A549 (cell line): ENCODE data around the gene DIAPH2. TPM values are rescaled to one million over a fixed set of nuclear protein-coding genes. Genes with fewer than 3 reads are reported as not detected.
A peak's percentile ranks its signal among the peaks of the same experiment; 100 is the strongest.

ENCODE experiments used
- ATAC-seq, 2 experiments: fragments of 200-7000 bp in 1 of 2; fragments of >200 bp in 1 of 2; cut with Nextera tagmentation in 1 of 2; cut with Tn5 transposase in 1 of 2; 3 replicates each; pipeline versions ENCODE4 v1.8.0 to v1.9.1; 2018 to 2020; ENCODE audit warnings: mild to moderate bottlenecking in 1 of 2, moderate library complexity in 1 of 2
- CTCF ChIA-PET: fragments of 300-600 bp; sonication (Branson Sonifier 250); formaldehyde crosslinking; extraction: SDS; loops from one replicate; lab custom pipeline; 2021; ENCODE audit warnings: antibody characterized with exemption, inconsistent platforms; lab: Yijun Ruan, JAX
- POLR2A ChIA-PET: fragments of 350-600 bp; formaldehyde crosslinking; extraction: SDS; loops from one replicate; lab custom pipeline; 2021; ENCODE audit warnings: antibody characterized with exemption, inconsistent platforms; lab: Yijun Ruan, JAX
- DNase-seq, 2 experiments: peaks; one replicate each; pipeline versions ENCODE4 v3.0.0 to v3.0.0-alpha.2; 2011 to 2016; ENCODE audit warnings: low read depth in 1 of 2, low spot score in 1 of 2
- FAIRE-seq: peaks from 2 replicates; lab custom pipeline; 2011; peaks lifted over from hg19 to GRCh38; lab: Jason Lieb, UNC
- H3K27ac ChIP-seq, 2 experiments: fragments of >200 bp; sonication (Bioruptor Twin); formaldehyde crosslinking; 3 replicates each; pipeline ENCODE4 v1.5.1; 2016 to 2017
- H3K4me1 ChIP-seq: fragments of >200 bp; sonication (Bioruptor Twin); formaldehyde crosslinking; 3 replicates; pipeline ENCODE4 v1.6.1; 2016
- H3K4me2 ChIP-seq: fragments of >200 bp; sonication (Bioruptor Twin); formaldehyde crosslinking; 3 replicates; pipeline ENCODE4 v1.6.1; 2016
- H3K4me3 ChIP-seq: fragments of >200 bp; sonication (Bioruptor Twin); formaldehyde crosslinking; 3 replicates; pipeline ENCODE4 v1.5.1; 2016
- H3K9me3 ChIP-seq: fragments of >200 bp; sonication (Bioruptor Twin); formaldehyde crosslinking; 3 replicates; pipeline ENCODE4 v1.6.1; 2016
- CBX2 ChIP-seq: fragments of 200-600 bp; sonication (generic); IDR thresholded peaks from 2 replicates; pipeline ENCODE4 v1.6.1; 2016; ENCODE audit warnings: low read depth, mild to moderate bottlenecking, borderline replicate concordance
- EP300 ChIP-seq, 2 experiments: fragments of >200 bp; sonication (Bioruptor Twin); formaldehyde crosslinking; IDR thresholded peaks; 2 replicates in 1 of 2; 3 replicates in 1 of 2; pipeline ENCODE4 v1.6.1; 2016 to 2017
- FOXS1 ChIP-seq: fragments of 250-450 bp; sonication (Bioruptor Pico); IDR thresholded peaks from 2 replicates; pipeline ENCODE4 v1.5.0; 2020; ENCODE audit warnings: mild to moderate bottlenecking, moderate library complexity
- GATA3 ChIP-seq: IDR thresholded peaks from 2 replicates; pipeline ENCODE4 v1.6.1; 2012; ENCODE audit warnings: borderline replicate concordance
- HEYL ChIP-seq: fragments of 250-450 bp; sonication (Bioruptor Pico); IDR thresholded peaks from 2 replicates; pipeline ENCODE4 v1.8.0; 2021; ENCODE audit warnings: mild to moderate bottlenecking, moderate library complexity
- HOXB13 ChIP-seq: fragments of 250-450 bp; sonication (Bioruptor Pico); IDR thresholded peaks from 2 replicates; pipeline ENCODE4 v1.5.0; 2020; ENCODE audit warnings: low read depth, mild to moderate bottlenecking, moderate library complexity
- HOXB5 ChIP-seq: fragments of 250-450 bp; sonication (Bioruptor Pico); IDR thresholded peaks from 2 replicates; pipeline ENCODE4 v1.5.0; 2020; ENCODE audit warnings: mild to moderate bottlenecking, moderate library complexity
- JUN ChIP-seq, 2 experiments: fragments of >200 bp; sonication (Bioruptor Twin); formaldehyde crosslinking; IDR thresholded peaks; 2 replicates in 1 of 2; 3 replicates in 1 of 2; pipeline ENCODE4 v1.6.1; 2016 to 2017
- JUNB ChIP-seq: fragments of >200 bp; sonication (Bioruptor Twin); formaldehyde crosslinking; IDR thresholded peaks from 2 replicates; pipeline ENCODE4 v1.6.1; 2016
- KDM5A ChIP-seq: fragments of 200-600 bp; sonication (generic); IDR thresholded peaks from 2 replicates; pipeline ENCODE4 v1.6.1; 2016; ENCODE audit warnings: antibody characterized with exemption, mild to moderate bottlenecking
- MAFK ChIP-seq: fragments of 450-650 bp; IDR thresholded peaks from 2 replicates; pipeline ENCODE4 v1.6.1; 2014; ENCODE audit not compliant: partially characterized antibody
- MYC ChIP-seq: IDR thresholded peaks from 2 replicates; pipeline ENCODE4 v1.6.1; 2012; ENCODE audit warnings: mild to moderate bottlenecking, inconsistent platforms, low read length, improper control_type of control experiment, borderline replicate concordance
- NPAS2 ChIP-seq: fragments of 250-450 bp; sonication (Bioruptor Pico); IDR thresholded peaks from 2 replicates; pipeline ENCODE4 v1.8.0; 2022; ENCODE audit warnings: mild to moderate bottlenecking, moderate library complexity, borderline replicate concordance
- NR3C1 ChIP-seq: fragments of >200 bp; sonication (Bioruptor Twin); formaldehyde crosslinking; IDR thresholded peaks from 3 replicates; pipeline ENCODE4 v1.6.1; 2017
- PBX3 ChIP-seq: IDR thresholded peaks from 2 replicates; pipeline ENCODE4 v1.6.1; 2012
- RAD21 ChIP-seq, 2 experiments: fragments of >200 bp in 1 of 2; sonication (Bioruptor Twin) in 1 of 2; formaldehyde crosslinking in 1 of 2; IDR thresholded peaks in 1 of 2; conservative IDR thresholded peaks in 1 of 2; 2 replicates in 1 of 2; 3 replicates in 1 of 2; pipeline ENCODE4 v1.6.1; 2012 to 2018; ENCODE audit warnings: inconsistent platforms in 1 of 2
- RFX5 ChIP-seq: fragments of 450-650 bp; IDR thresholded peaks from 2 replicates; pipeline ENCODE4 v1.7.1; 2014; ENCODE audit warnings: antibody characterized with exemption, mild to moderate bottlenecking, moderate library complexity
- SMC3 ChIP-seq: fragments of >200 bp; sonication (Bioruptor Twin); formaldehyde crosslinking; IDR thresholded peaks from 3 replicates; pipeline ENCODE4 v1.6.1; 2018; ENCODE audit warnings: inconsistent platforms
- ZC3H11A ChIP-seq: fragments of 450-650 bp; IDR thresholded peaks from 2 replicates; pipeline ENCODE4 v1.6.1; 2014; ENCODE audit warnings: antibody characterized with exemption, mild to moderate bottlenecking
- ZFP36 ChIP-seq: fragments of 450-650 bp; IDR thresholded peaks from 2 replicates; pipeline ENCODE4 v1.6.1; 2014; ENCODE audit warnings: borderline replicate concordance; ENCODE audit not compliant: partially characterized antibody
- ZNF302 ChIP-seq: fragments of 250-450 bp; sonication (Bioruptor Pico); IDR thresholded peaks from 2 replicates; pipeline ENCODE4 v1.9.0; 2021; ENCODE audit warnings: inconsistent platforms, mild to moderate bottlenecking, moderate library complexity
- ZSCAN20 ChIP-seq: fragments of 250-450 bp; sonication (Bioruptor Pico); IDR thresholded peaks from 2 replicates; pipeline ENCODE4 v1.8.0; 2022; ENCODE audit warnings: mild to moderate bottlenecking, moderate library complexity
- WGBS: methylation state at CpG from one replicate; pipeline ENCODE4 v1.1.6; 2017; ENCODE audit errors: missing lambda C conversion rate; 5-methylcytosine and 5-hydroxymethylcytosine counted together
- polyA plus RNA-seq, 4 experiments: library from polyadenylated mRNA; depleted of rRNA in 3 of 4; stranded (reverse); fragments of >200 nt; fragmentation: RNase III in 1 of 4; extraction: RNeasy Plus Mini Kit Qiagen cat#74134 plus additional on column Dnase treatment in 1 of 4; gene quantifications; 2 replicates in 3 of 4; 3 replicates in 1 of 4; pipeline ENCODE4 v1.2.3, GENCODE V29; 2011 to 2017
- TF ChIP-seq, protein P1 (sequence below): fragments of 200-600 bp; sonication (generic); IDR thresholded peaks from 2 replicates; pipeline ENCODE4 v1.6.1; 2016; ENCODE audit warnings: antibody characterized with exemption, mild to moderate bottlenecking, moderate library complexity
- TF ChIP-seq, protein P2 (sequence below): fragments of 150-350 bp; IDR thresholded peaks from 2 replicates; pipeline ENCODE4 v1.6.1; 2014; ENCODE audit warnings: low read depth, mild to moderate bottlenecking, low read length
- TF ChIP-seq, protein P3 (sequence below): fragments of 250-450 bp; sonication (Bioruptor Pico); IDR thresholded peaks from 2 replicates; pipeline ENCODE4 v1.5.0; 2021; ENCODE audit warnings: mild to moderate bottlenecking, moderate library complexity, borderline replicate concordance

Gene DIAPH2
- polyA plus RNA-seq, 2 of the 4 experiments (the other 2 are of a cell fraction): 3.7 to 10.0 TPM

DNA sequence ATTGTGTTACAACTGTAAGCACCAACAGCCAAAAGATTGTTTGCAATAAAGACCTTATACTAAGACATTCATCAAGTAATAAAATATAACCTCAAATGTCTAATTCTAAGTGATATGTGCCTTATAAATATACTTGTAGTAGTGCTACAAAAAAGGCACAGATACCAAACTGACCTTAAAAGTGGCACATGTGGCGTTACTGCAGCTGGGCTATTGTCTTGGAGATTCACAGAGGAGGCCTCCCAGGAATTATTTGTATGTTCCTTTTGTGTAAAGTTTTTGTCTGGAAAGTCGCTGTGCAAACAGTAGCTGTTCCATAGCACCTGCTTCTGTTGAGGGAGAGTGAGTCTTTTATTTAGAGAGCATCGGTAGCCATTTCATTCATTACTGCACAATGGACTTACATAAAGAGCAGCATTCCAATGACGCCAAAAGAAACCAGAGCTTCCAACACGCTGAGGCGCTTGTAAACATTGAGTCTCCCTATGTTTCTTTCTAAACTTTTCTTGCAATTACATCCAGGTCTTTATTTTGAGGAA is 342.8 kb downstream of the DIAPH2 start:
- FAIRE-seq: no peak
- Histone ChIP-seq H3K27ac (no peak overlapping the region), H3K4me3 (no peak overlapping the region), H3K4me2 (no peak overlapping the region), H3K4me1 (no peaks in the 10 kb centered on the region), H3K9me3 (no peaks in the 10 kb centered on the region)
- DNase-seq: peak in 1 of 2 experiments; percentile 4
- CTCF ChIA-PET: no interaction called here
- TF ChIP-seq MYC: no peak
- TF ChIP-seq, protein P1, sequence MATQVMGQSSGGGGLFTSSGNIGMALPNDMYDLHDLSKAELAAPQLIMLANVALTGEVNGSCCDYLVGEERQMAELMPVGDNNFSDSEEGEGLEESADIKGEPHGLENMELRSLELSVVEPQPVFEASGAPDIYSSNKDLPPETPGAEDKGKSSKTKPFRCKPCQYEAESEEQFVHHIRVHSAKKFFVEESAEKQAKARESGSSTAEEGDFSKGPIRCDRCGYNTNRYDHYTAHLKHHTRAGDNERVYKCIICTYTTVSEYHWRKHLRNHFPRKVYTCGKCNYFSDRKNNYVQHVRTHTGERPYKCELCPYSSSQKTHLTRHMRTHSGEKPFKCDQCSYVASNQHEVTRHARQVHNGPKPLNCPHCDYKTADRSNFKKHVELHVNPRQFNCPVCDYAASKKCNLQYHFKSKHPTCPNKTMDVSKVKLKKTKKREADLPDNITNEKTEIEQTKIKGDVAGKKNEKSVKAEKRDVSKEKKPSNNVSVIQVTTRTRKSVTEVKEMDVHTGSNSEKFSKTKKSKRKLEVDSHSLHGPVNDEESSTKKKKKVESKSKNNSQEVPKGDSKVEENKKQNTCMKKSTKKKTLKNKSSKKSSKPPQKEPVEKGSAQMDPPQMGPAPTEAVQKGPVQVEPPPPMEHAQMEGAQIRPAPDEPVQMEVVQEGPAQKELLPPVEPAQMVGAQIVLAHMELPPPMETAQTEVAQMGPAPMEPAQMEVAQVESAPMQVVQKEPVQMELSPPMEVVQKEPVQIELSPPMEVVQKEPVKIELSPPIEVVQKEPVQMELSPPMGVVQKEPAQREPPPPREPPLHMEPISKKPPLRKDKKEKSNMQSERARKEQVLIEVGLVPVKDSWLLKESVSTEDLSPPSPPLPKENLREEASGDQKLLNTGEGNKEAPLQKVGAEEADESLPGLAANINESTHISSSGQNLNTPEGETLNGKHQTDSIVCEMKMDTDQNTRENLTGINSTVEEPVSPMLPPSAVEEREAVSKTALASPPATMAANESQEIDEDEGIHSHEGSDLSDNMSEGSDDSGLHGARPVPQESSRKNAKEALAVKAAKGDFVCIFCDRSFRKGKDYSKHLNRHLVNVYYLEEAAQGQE: no peak
- no peak for TF ChIP-seq PBX3
- no peak for TF ChIP-seq ZNF302 (CRISPR knock-in tag)
- TF ChIP-seq ZSCAN20 (CRISPR knock-in tag): no peak
- TF ChIP-seq GATA3: no peak
- TF ChIP-seq ZC3H11A: no peak
- TF ChIP-seq FOXS1 (CRISPR knock-in tag): no peak
- no peak for TF ChIP-seq ZFP36
- TF ChIP-seq RFX5: no peak
- TF ChIP-seq, protein P2, sequence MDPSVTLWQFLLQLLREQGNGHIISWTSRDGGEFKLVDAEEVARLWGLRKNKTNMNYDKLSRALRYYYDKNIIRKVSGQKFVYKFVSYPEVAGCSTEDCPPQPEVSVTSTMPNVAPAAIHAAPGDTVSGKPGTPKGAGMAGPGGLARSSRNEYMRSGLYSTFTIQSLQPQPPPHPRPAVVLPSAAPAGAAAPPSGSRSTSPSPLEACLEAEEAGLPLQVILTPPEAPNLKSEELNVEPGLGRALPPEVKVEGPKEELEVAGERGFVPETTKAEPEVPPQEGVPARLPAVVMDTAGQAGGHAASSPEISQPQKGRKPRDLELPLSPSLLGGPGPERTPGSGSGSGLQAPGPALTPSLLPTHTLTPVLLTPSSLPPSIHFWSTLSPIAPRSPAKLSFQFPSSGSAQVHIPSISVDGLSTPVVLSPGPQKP: no peak
- TF ChIP-seq JUN (IDR thresholded peaks at IDR 0.05): no peak
- TF ChIP-seq, all 56 proteins: peak for 0
- WGBS: 50% methylated on average over 6 of the region's 6 CpGs
- POLR2A ChIA-PET: no interaction called here
- no peak for ATAC-seq

- DNase-seq: no peak
- peak; percentile 49 for FAIRE-seq
- H3K4me2 ChIP-seq: no peak overlapping the region
- H3K27ac ChIP-seq: no peak overlapping the region
- 90% methylated on average over 2 of the region's 2 CpGs for WGBS
- no peak overlapping the region for H3K4me3 ChIP-seq
- ChIA-PET POLR2A (no interaction called here), CTCF (no interaction called here)
- TF ChIP-seq RAD21 (conservative IDR thresholded peaks at IDR 0.05 in 1 of 2, IDR thresholded peaks at IDR 0.05 in 1 of 2) (no peak), MAFK (no peak), HOXB5 (CRISPR knock-in tag) (no peak), GATA3 (no peak), NR3C1 (no peak), EP300 (IDR thresholded peaks at IDR 0.05) (no peak), KDM5A (no peak), JUNB (no peak), CBX2 (no peak), HEYL (CRISPR knock-in tag) (no peak), ZSCAN20 (CRISPR knock-in tag) (no peak), SMC3 (no peak), HOXB13 (no peak), MYC (no peak), NPAS2 (CRISPR knock-in tag) (no peak)
- TF ChIP-seq, protein P3, sequence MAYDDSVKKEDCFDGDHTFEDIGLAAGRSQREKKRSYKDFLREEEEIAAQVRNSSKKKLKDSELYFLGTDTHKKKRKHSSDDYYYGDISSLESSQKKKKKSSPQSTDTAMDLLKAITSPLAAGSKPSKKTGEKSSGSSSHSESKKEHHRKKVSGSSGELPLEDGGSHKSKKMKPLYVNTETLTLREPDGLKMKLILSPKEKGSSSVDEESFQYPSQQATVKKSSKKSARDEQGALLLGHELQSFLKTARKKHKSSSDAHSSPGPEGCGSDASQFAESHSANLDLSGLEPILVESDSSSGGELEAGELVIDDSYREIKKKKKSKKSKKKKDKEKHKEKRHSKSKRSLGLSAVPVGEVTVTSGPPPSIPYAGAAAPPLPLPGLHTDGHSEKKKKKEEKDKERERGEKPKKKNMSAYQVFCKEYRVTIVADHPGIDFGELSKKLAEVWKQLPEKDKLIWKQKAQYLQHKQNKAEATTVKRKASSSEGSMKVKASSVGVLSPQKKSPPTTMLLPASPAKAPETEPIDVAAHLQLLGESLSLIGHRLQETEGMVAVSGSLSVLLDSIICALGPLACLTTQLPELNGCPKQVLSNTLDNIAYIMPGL: no peak
- no peak for ATAC-seq
- H3K9me3 ChIP-seq: no peaks in the 10 kb centered on the region
- no peaks in the 10 kb centered on the region for H3K4me1 ChIP-seq
These were observed 345.8 kb downstream of the DIAPH2 start for GRCh38 chrX:97030463-97030862.
